Measurements from ENCODE around the gene TMEM163. TPM values are rescaled to one million over a fixed set of nuclear protein-coding genes. Genes with fewer than 3 reads are reported as not detected.

Gene TMEM163
- polyA plus RNA-seq, 1 donor from 2014 or later: 3.5 TPM

GRCh38 chr2:134581877-134582546 is 136.8 kb downstream of the TMEM163 start:
- Histone ChIP-seq H3K27me3 (ENCODE audit: insufficient read depth, low read depth, low read length) (no peaks in the 10 kb centered on the region), H3F3A (ENCODE audit: insufficient read depth, low read length, poor library complexity, severe bottlenecking) (no peaks in the 10 kb centered on the region), H3K36me3 (ENCODE audit: insufficient read depth, low read length) (no peaks in the 10 kb centered on the region), H3K9me2 (ENCODE audit: insufficient read depth, low read length) (no peaks in the 10 kb centered on the region), H3K9ac (ENCODE audit: low read length) (no peak overlapping the region), H3K4me2 (ENCODE audit: low read length) (no peak overlapping the region), H3K27ac (ENCODE audit: low read length) (no peak overlapping the region), H3K9me3 (ENCODE audit: low read length) (no peaks in the 10 kb centered on the region), H3K79me2 (replicated peaks; ENCODE audit: insufficient read depth, low read length) (no peaks in the 10 kb centered on the region), H4K20me1 (ENCODE audit: insufficient read depth) (no peaks in the 10 kb centered on the region), H2AFZ (ENCODE audit: low read depth, low read length) (no peak overlapping the region), H3K4me3 (ENCODE audit: low read length) (no peak overlapping the region)
- no peak for TF ChIP-seq POLR2AphosphoS5 (IDR thresholded peaks at IDR 0.05)
- no peak for TF ChIP-seq TAF1 (IDR thresholded peaks at IDR 0.05; ENCODE audit: low read depth)
- no peak for TF ChIP-seq EZH2 (IDR thresholded peaks at IDR 0.05; ENCODE audit: borderline replicate concordance, insufficient read depth, low read length, poor library complexity, severe bottlenecking)
- no peak for TF ChIP-seq CTCF (IDR thresholded peaks at IDR 0.05; ENCODE audit: poor library complexity, severe bottlenecking)
- no peak for TF ChIP-seq EP300 (conservative IDR thresholded peaks at IDR 0.05; ENCODE audit: poor library complexity, severe bottlenecking)
- no peak for TF ChIP-seq SMC3 (conservative IDR thresholded peaks at IDR 0.05; ENCODE audit: poor library complexity)

- no peaks in the 10 kb centered on the region for H3K9me3 ChIP-seq (ENCODE audit: low read length)
- H3K36me3 ChIP-seq (ENCODE audit: insufficient read depth, low read length): no peaks in the 10 kb centered on the region
- H3K4me2 ChIP-seq (ENCODE audit: low read length): no peak overlapping the region
- H3K27me3 ChIP-seq (ENCODE audit: insufficient read depth, low read depth, low read length): no peaks in the 10 kb centered on the region
- H3K27ac ChIP-seq (ENCODE audit: low read length): no peak overlapping the region
- H3K4me3 ChIP-seq (ENCODE audit: low read length): no peak overlapping the region
- H2AFZ ChIP-seq (ENCODE audit: low read depth, low read length): no peak overlapping the region
- TF ChIP-seq POLR2AphosphoS5 (IDR thresholded peaks at IDR 0.05): peak; percentile 26
- TF ChIP-seq EZH2 (IDR thresholded peaks at IDR 0.05; ENCODE audit: borderline replicate concordance, insufficient read depth, low read length, poor library complexity, severe bottlenecking): no peak
- TF ChIP-seq SMC3 (conservative IDR thresholded peaks at IDR 0.05; ENCODE audit: poor library complexity): no peak
- H3K79me2 ChIP-seq (replicated peaks; ENCODE audit: insufficient read depth, low read length): no peaks in the 10 kb centered on the region
- H3F3A ChIP-seq (ENCODE audit: insufficient read depth, low read length, poor library complexity, severe bottlenecking): no peaks in the 10 kb centered on the region
- H4K20me1 ChIP-seq (ENCODE audit: insufficient read depth): no peaks in the 10 kb centered on the region
- no peaks in the 10 kb centered on the region for H3K9me2 ChIP-seq (ENCODE audit: insufficient read depth, low read length)
- no peak overlapping the region for H3K9ac ChIP-seq (ENCODE audit: low read length)
These were observed 140.5 kb downstream of the TMEM163 start for GRCh38 chr2:134578316-134578715.

- no peaks in the 10 kb centered on the region for H3K9me2 ChIP-seq (ENCODE audit: insufficient read depth, low read length)
- no peaks in the 10 kb centered on the region for H4K20me1 ChIP-seq (ENCODE audit: insufficient read depth)
- no peaks in the 10 kb centered on the region for H3K79me2 ChIP-seq (replicated peaks; ENCODE audit: insufficient read depth, low read length)
- no peak overlapping the region for H3K4me2 ChIP-seq (ENCODE audit: low read length)
- H3K27me3 ChIP-seq (ENCODE audit: insufficient read depth, low read depth, low read length): no peaks in the 10 kb centered on the region
- H3K27ac ChIP-seq (ENCODE audit: low read length): no peak overlapping the region
- TF ChIP-seq MXI1 (conservative IDR thresholded peaks at IDR 0.05; ENCODE audit: poor library complexity, severe bottlenecking): no peak
- TF ChIP-seq EZH2 (IDR thresholded peaks at IDR 0.05; ENCODE audit: borderline replicate concordance, insufficient read depth, low read length, poor library complexity, severe bottlenecking): no peak
- TF ChIP-seq SMC3 (conservative IDR thresholded peaks at IDR 0.05; ENCODE audit: poor library complexity): no peak
- no peak for TF ChIP-seq TAF1 (IDR thresholded peaks at IDR 0.05; ENCODE audit: low read depth)
- no peak for TF ChIP-seq REST (IDR thresholded peaks at IDR 0.05; ENCODE audit: borderline replicate concordance)
- no peak for TF ChIP-seq CTCF (IDR thresholded peaks at IDR 0.05; ENCODE audit: poor library complexity, severe bottlenecking)
- no peak for TF ChIP-seq EP300 (conservative IDR thresholded peaks at IDR 0.05; ENCODE audit: poor library complexity, severe bottlenecking)
- TF ChIP-seq POLR2AphosphoS5 (IDR thresholded peaks at IDR 0.05): no peak
- no peak for TF ChIP-seq RAD21 (conservative IDR thresholded peaks at IDR 0.05)
- H3F3A ChIP-seq (ENCODE audit: insufficient read depth, low read length, poor library complexity, severe bottlenecking): no peaks in the 10 kb centered on the region
- no peak overlapping the region for H3K4me3 ChIP-seq (ENCODE audit: low read length)
- H3K36me3 ChIP-seq (ENCODE audit: insufficient read depth, low read length): no peaks in the 10 kb centered on the region
- no peak overlapping the region for H3K9ac ChIP-seq (ENCODE audit: low read length)
- H2AFZ ChIP-seq (ENCODE audit: low read depth, low read length): no peak overlapping the region
- no peaks in the 10 kb centered on the region for H3K9me3 ChIP-seq (ENCODE audit: low read length)
These were observed 142.3 kb downstream of the TMEM163 start for GRCh38 chr2:134576478-134576877.
